Natural killer cell (primary cell): ENCODE data around the gene AGPAT1. TPM values are rescaled to one million over a fixed set of nuclear protein-coding genes. Genes with fewer than 3 reads are reported as not detected.

Experiments
- ATAC-seq, 3 donors: fragments of 150-1000 bp in 2 of 3; fragments of 200-7000 bp in 1 of 3; cut with Tn5 transposase; 1 replicate in 1 of 3; 2 replicates in 2 of 3; pipeline ENCODE4 v1.10.0; 2021; ENCODE audit warnings: mild to moderate bottlenecking in 2 of 3, moderate library complexity in 2 of 3
- DNase-seq, 2 donors: peaks; one replicate each; pipeline versions ENCODE4 v3.0.0 to v3.0.0-alpha.2; 2013 to 2021; ENCODE audit warnings: mixed read lengths in 1 of 2
- H3K27ac ChIP-seq: one replicate; pipeline ENCODE4 v1.5.1; 2013; ENCODE audit warnings: mild to moderate bottlenecking, low read length
- H3K27me3 ChIP-seq: one replicate; pipeline ENCODE4 v1.6.1; 2013; ENCODE audit warnings: low read length; ENCODE audit not compliant: control insufficient read depth, insufficient read depth
- H3K36me3 ChIP-seq: one replicate; pipeline ENCODE4 v1.6.1; 2013; ENCODE audit warnings: low read length; ENCODE audit not compliant: control insufficient read depth, insufficient read depth
- H3K4me1 ChIP-seq: one replicate; pipeline ENCODE4 v1.6.1; 2013; ENCODE audit warnings: low read length; ENCODE audit not compliant: control insufficient read depth, insufficient read depth
- H3K4me3 ChIP-seq: one replicate; pipeline ENCODE4 v1.5.1; 2013; ENCODE audit warnings: low read length
- H3K9me3 ChIP-seq: one replicate; pipeline ENCODE4 v1.6.1; 2013; ENCODE audit warnings: low read length; ENCODE audit not compliant: control insufficient read depth, insufficient read depth
- H3K27ac Mint-ChIP-seq, 2 donors: one replicate each; pipeline ENCODE4 v1.8.0; 2022; ENCODE audit warnings: mild to moderate bottlenecking in 2 of 2, mixed read lengths in 2 of 2, moderate library complexity in 1 of 2
- H3K27me3 Mint-ChIP-seq, 2 donors: one replicate each; pipeline ENCODE4 v1.8.0; 2022; ENCODE audit warnings: low read depth in 2 of 2, mixed read lengths in 2 of 2
- H3K36me3 Mint-ChIP-seq: one replicate; pipeline ENCODE4 v1.8.0; 2022; ENCODE audit warnings: mixed read lengths
- H3K4me1 Mint-ChIP-seq, 2 donors: one replicate each; pipeline ENCODE4 v1.8.0; 2022; ENCODE audit warnings: mixed read lengths in 2 of 2
- H3K4me3 Mint-ChIP-seq: one replicate; pipeline ENCODE4 v1.8.0; 2022; ENCODE audit warnings: mild to moderate bottlenecking, moderate library complexity, mixed read lengths
- H3K9me3 Mint-ChIP-seq, 2 donors: one replicate each; pipeline ENCODE4 v1.8.0; 2022; ENCODE audit warnings: mixed read lengths in 2 of 2
- WGBS: methylation state at CpG from one replicate; pipeline ENCODE4 v1.1.7; 2013; ENCODE audit warnings: missing lambda C conversion rate; ENCODE audit not compliant: insufficient coverage; 5-methylcytosine and 5-hydroxymethylcytosine counted together
- intact Hi-C: fragments of 100-400 bp; cut with micrococcal nuclease; formaldehyde crosslinking; loops from one replicate; pipeline ENCODE4 v1.14.2; 2022
- total RNA-seq, 4 donors: library from RNA; stranded (reverse); fragments of 120-200 nt in 1 of 4; gene quantifications; one replicate each; pipeline versions ENCODE4 v1.2.3 to v1.2.4, GENCODE V29; 2013 to 2022
- TF ChIP-seq, protein P1 (sequence below): fragments of 200-600 bp; IDR thresholded peaks from one replicate; pipeline ENCODE4 v1.8.0; 2022; ENCODE audit warnings: antibody characterized with exemption

AGPAT1 gene
- total RNA-seq, 3 donors from 2014 or later (not counting 1 experiment from before 2014, with no cell fraction given) = 29.5 to 31.9 (median 31.2) TPM

- peaks cover 40% of the 10 kb centered on the region for H3K4me1 ChIP-seq
- ATAC-seq = peak; percentile 3 to 28 (median 19)
- peaks cover 3% of the 10 kb centered on the region for H3K9me3 ChIP-seq
- TF ChIP-seq, protein P1, sequence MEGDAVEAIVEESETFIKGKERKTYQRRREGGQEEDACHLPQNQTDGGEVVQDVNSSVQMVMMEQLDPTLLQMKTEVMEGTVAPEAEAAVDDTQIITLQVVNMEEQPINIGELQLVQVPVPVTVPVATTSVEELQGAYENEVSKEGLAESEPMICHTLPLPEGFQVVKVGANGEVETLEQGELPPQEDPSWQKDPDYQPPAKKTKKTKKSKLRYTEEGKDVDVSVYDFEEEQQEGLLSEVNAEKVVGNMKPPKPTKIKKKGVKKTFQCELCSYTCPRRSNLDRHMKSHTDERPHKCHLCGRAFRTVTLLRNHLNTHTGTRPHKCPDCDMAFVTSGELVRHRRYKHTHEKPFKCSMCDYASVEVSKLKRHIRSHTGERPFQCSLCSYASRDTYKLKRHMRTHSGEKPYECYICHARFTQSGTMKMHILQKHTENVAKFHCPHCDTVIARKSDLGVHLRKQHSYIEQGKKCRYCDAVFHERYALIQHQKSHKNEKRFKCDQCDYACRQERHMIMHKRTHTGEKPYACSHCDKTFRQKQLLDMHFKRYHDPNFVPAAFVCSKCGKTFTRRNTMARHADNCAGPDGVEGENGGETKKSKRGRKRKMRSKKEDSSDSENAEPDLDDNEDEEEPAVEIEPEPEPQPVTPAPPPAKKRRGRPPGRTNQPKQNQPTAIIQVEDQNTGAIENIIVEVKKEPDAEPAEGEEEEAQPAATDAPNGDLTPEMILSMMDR = no peak
- peaks cover 20 to 37% of the 10 kb centered on the region in 2 donors for H3K27me3 Mint-ChIP-seq
- intact Hi-C loops = loop anchor here (2.0 kb wide), 1 partner anchor 18 kb away; the partner anchor contains the start of gene FKBPL
- no peaks in the 10 kb centered on the region for H3K36me3 ChIP-seq
- H3K4me3 Mint-ChIP-seq = peak overlapping the region; percentile 91
- WGBS = 44% methylated on average over 47 of the region's 47 CpGs
- no peaks in the 10 kb centered on the region for H3K9me3 Mint-ChIP-seq
- no peaks in the 10 kb centered on the region for H3K36me3 Mint-ChIP-seq
- peak in 1 of 2 donors; percentile 32 for DNase-seq
- peak overlapping the region; percentile 29 for H3K4me3 ChIP-seq
- peaks cover 21% of the 10 kb centered on the region for H3K27me3 ChIP-seq
- H3K4me1 Mint-ChIP-seq = peaks cover 39 to 59% of the 10 kb centered on the region in 2 donors
- peak overlapping the region; percentile 80 to 91 for H3K27ac Mint-ChIP-seq
- peak overlapping the region; percentile 8 for H3K27ac ChIP-seq
Observed at GRCh38 chr6:32149092-32149755, 26.7 kb downstream of the AGPAT1 start.

DNA sequence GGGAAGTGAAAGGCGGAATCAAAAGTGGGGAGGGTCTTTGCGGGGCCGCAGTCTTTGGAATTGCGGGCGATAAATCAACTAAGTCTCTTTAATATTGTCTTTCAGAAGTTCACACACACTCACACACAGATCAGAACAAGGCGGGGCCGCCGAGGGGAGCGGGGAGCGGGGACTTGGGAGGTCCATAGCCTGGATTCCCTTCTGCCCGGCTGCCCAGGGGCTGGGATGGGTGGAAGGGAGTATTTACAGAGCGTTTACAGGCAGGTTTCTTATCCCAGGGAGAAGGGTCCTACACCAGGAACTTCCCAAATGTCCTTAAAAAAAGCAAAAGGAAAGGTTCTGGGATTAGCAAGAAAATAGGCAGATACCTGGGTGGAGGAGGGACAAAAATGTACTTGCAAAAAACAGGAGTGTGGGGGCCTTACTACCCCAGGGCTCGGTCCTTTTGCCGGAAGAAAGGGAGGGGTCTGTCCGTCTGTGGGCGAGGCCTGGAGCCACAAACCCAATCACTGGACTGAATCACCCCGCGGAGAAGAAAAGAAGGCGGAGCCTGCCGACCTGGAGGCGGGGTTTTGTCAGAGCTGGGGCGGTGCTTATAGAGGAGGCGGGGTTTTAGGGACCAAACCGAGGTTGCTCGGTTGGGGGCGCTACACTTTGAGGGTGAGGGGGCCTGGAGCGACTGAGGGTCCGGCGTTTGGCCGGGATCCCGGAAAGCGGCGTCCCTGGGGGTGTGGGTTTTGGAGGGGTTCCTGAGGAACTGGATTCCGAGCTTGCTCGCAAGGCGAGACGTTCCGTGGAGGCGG lies 27.4 kb downstream of the AGPAT1 start:
- Mint-ChIP-seq H3K36me3 (no peaks in the 10 kb centered on the region), H3K4me1 (peaks cover 32 to 52% of the 10 kb centered on the region in 2 donors), H3K27ac (peak overlapping the region; percentile 80 to 91), H3K4me3 (peak overlapping the region; percentile 91), H3K27me3 (peaks cover 20 to 37% of the 10 kb centered on the region in 2 donors), H3K9me3 (no peaks in the 10 kb centered on the region)
- 11% methylated on average over 35 of the region's 39 CpGs for WGBS
- Histone ChIP-seq H3K4me3 (peak overlapping the region; percentile 29), H3K27me3 (peaks cover 21% of the 10 kb centered on the region), H3K9me3 (peaks cover 3% of the 10 kb centered on the region), H3K27ac (peak overlapping the region; percentile 8), H3K4me1 (peaks cover 32% of the 10 kb centered on the region), H3K36me3 (no peaks in the 10 kb centered on the region)
- TF ChIP-seq, protein P1 = peak; percentile 50
- ATAC-seq (peak; percentile 90 to 94 (median 94)), DNase-seq (peak; percentile 78 to 86)
- intact Hi-C loops = loop anchor here (1.0 to 2.0 kb wide), 2 partner anchors 18 to 28 kb away; partner anchors contain the start of genes AGPAT1 and FKBPL

GRCh38 chr6:32147401-32148132 lies 28.3 kb downstream of the AGPAT1 start:
- Mint-ChIP-seq H3K4me1 (peaks cover 25 to 44% of the 10 kb centered on the region in 2 donors), H3K9me3 (no peaks in the 10 kb centered on the region), H3K27me3 (peaks cover 20 to 37% of the 10 kb centered on the region in 2 donors), H3K4me3 (peak overlapping the region; percentile 91), H3K36me3 (no peaks in the 10 kb centered on the region), H3K27ac (peak overlapping the region; percentile 80 to 91)
- Histone ChIP-seq H3K4me1 (peaks cover 28% of the 10 kb centered on the region), H3K27ac (no peak overlapping the region), H3K27me3 (peaks cover 21% of the 10 kb centered on the region), H3K4me3 (no peak overlapping the region), H3K9me3 (peaks cover 3% of the 10 kb centered on the region), H3K36me3 (no peaks in the 10 kb centered on the region)
- TF ChIP-seq, protein P1 = peak; percentile 11
- intact Hi-C loops = loop anchor here (1.0 to 2.0 kb wide), 2 partner anchors 17 to 29 kb away; partner anchors contain the start of genes AGPAT1 and FKBPL
- 53% methylated on average over 4 of the region's 4 CpGs for WGBS
- DNase-seq (peak in 1 of 2 donors; percentile 41), ATAC-seq (no peak)
